Lower leg skin (tissue), 4 donors: ENCODE data around the gene CTBP2. TPM values are rescaled to one million over a fixed set of nuclear protein-coding genes. Genes with fewer than 3 reads are reported as not detected.
"Not testable (repeated sequence)": the region's sequence is repeated elsewhere in the genome, so short reads cannot be mapped to it uniquely, and the experiment has no call there.

Experiments
- DNase-seq, 2 donors: peaks; one replicate each; pipeline ENCODE4 v3.0.0-alpha.2; 2019; ENCODE audit warnings: low spot score in 2 of 2
- H3K4me3 ChIP-seq: fragments of 200-600 bp; sonication (generic); 2 replicates; pipeline ENCODE4 v1.5.1; 2017; ENCODE audit warnings: mild to moderate bottlenecking, low read depth; ENCODE audit not compliant: poor library complexity, severe bottlenecking
- CTCF ChIP-seq, 3 donors: fragments of 450-650 bp; IDR thresholded peaks; one replicate each; pipeline ENCODE4 v1.5.1; 2016; ENCODE audit warnings: antibody characterized with exemption in 3 of 3, mild to moderate bottlenecking in 3 of 3, moderate library complexity in 2 of 3
- POLR2A ChIP-seq, 2 donors: fragments of 450-650 bp; IDR thresholded peaks; one replicate each; pipeline ENCODE4 v1.6.1; 2016 to 2017; ENCODE audit warnings: antibody characterized with exemption in 2 of 2, mild to moderate bottlenecking in 1 of 2, moderate library complexity in 1 of 2
- WGBS, 2 donors: methylation state at CpG; one replicate each; pipeline ENCODE4 v1.1.5; 2018; 5-methylcytosine and 5-hydroxymethylcytosine counted together
- intact Hi-C: fragments of 100-400 bp; cut with DNase I; formaldehyde crosslinking; loops from one replicate; pipeline ENCODE4 v1.15.0; 2023; ENCODE audit warnings: low total_unique reads
- total RNA-seq, 4 donors: library from RNA; depleted of rRNA; stranded (reverse); fragments of >200 nt; gene quantifications; one replicate each; pipeline ENCODE4 v1.1.0, GENCODE V29; 2016

CTBP2 gene
- total RNA-seq, 4 donors from 2014 or later = 30.3 to 39.5 (median 32.2) TPM

DNA sequence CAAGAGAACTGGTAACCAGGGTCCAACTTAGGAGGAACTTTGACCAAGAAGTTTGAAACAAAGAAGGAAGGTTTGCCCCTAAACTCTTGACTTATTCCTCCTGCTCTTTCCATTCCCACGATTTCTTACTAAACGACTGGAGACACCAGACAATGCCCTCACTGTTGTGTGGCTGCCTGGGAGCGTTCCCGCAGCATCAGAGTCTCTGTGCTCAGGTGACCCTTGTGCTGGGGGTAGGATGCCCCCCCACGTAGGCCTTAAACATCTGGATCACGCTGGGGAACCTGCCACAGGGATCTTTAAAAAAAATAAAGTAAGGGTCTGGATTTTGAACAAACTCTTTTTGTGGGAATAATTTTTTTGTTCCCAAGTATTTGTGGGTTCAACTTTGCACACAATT lies 30.1 kb upstream of the CTBP2 start:
- WGBS, 2 donors = 60 to 70% methylated on average over 6 of the region's 6 CpGs
- intact Hi-C loops = no loop called here
- TF ChIP-seq POLR2A (IDR thresholded peaks at IDR 0.05) (no peak), CTCF (IDR thresholded peaks at IDR 0.05) (no peak)
- H3K4me3 ChIP-seq = no peak overlapping the region
- peak in 1 of 2 donors; percentile 57 for DNase-seq

DNA sequence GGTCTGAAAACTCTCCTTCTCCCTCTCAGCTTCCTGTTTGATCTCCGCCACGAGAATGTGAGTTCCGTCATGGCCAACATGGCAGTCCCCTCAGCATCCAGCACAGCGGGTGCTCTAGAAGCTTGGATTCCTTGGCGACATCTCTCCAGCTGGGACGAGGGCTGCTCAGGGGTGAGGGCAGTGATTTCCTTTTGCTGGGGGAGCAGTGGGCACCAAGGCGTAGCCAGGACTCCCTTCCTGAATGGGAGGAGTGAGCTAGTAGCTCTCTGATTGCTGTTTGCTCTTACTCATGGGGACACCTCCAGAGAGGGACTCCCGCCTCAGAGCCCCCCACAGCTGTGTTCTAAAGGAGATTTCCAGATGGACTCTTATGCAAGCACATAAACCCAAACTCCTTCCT lies 28.8 kb upstream of the CTBP2 start:
- DNase-seq = peak in 1 of 2 donors; percentile 60
- TF ChIP-seq POLR2A (IDR thresholded peaks at IDR 0.05) (no peak), CTCF (IDR thresholded peaks at IDR 0.05) (no peak)
- no peak overlapping the region for H3K4me3 ChIP-seq
- WGBS, 2 donors = 84 to 85% methylated on average over 8 of the region's 8 CpGs
- intact Hi-C loops = no loop called here

- 68 to 70% methylated on average over 6 of the region's 6 CpGs for WGBS, 2 donors
- peak in 1 of 2 donors; percentile 49 for DNase-seq
- TF ChIP-seq POLR2A (IDR thresholded peaks at IDR 0.05) (no peak), CTCF (IDR thresholded peaks at IDR 0.05) (no peak)
- H3K4me3 ChIP-seq = no peak overlapping the region
- intact Hi-C loops = no loop called here
These were observed 27.2 kb upstream of the CTBP2 start for GRCh38 chr10:125187238-125188194.

DNA sequence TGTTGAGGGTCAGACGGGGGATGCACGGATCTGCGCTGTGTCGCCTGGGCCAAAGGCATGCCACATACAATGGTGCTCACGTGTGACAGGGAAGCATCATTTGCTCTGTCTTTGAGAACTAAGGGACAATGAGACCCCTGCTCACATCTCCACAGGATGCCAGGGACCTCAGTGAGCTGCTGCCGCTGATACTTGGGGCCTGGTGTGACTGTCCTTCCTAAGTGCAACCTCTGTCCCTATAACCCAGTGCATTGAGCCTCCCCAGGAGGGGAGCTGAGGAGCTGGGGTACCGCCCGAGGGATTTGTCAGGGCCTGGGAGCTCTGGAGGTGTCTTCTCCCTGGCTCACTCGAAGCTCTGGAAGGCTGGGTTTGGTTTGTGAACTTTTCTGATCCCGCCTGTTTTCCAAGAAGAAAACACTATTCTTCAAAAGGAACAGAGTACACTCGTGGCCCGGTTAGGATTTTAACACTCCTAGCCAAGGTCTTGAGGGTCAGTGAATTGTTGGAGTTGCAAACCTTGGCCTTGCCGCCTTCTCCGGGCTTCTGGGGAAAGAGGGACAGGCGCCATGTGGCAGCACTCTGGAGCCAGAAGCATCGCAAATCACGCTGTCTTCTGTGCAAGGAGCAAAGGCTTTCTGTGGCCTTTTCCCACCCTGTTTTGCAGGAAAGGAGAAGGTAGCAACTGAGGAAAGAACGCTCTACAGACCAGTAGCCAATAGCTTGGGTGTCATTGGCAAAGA lies 26.2 kb upstream of the CTBP2 start:
- no peak overlapping the region for H3K4me3 ChIP-seq
- no peak for TF ChIP-seq CTCF (IDR thresholded peaks at IDR 0.05)
- WGBS, 2 donors = 87 to 88% methylated on average over 16 to 18 of the region's 18 CpGs
- peak in 1 of 2 donors; percentile 60 for DNase-seq
- intact Hi-C loops = no loop called here

- intact Hi-C loops, H3K4me3 ChIP-seq, DNase-seq: not testable (repeated sequence)
- 95 to 96% methylated on average over 3 of the region's 3 CpGs for whole genome bisulfite sequencing, 2 donors
These were observed 18.7 kb upstream of the CTBP2 start for GRCh38 chr10:125179107-125179506.
